Activated CD8-positive, alpha-beta memory T cell treated with anti-CD3 and anti-CD28 coated beads for 48 hours (primary cell): ENCODE data around the gene ATF6.

Experiments
- DNase-seq, 3 experiments: peaks; one replicate each; pipeline ENCODE4 v3.0.0-alpha.2; 2020; ENCODE audit warnings: low read depth in 2 of 3, low spot score in 2 of 3

Gene ATF6

GRCh38 chr1:161989108-161989507 is 223.0 kb downstream of the ATF6 start:
- no peak for DNase-seq

- no peak for DNase-seq
These were observed 223.7 kb downstream of the ATF6 start for GRCh38 chr1:161989786-161990185.

GRCh38 chr1:161993576-161993975 is 227.5 kb downstream of the ATF6 start:
- no peak for DNase-seq

- no peak for DNase-seq
These were observed 228.1 kb downstream of the ATF6 start for GRCh38 chr1:161994175-161994668.

GRCh38 chr1:161997152-161997551 is 231.0 kb downstream of the ATF6 start:
- DNase-seq: no peak

- no peak for DNase-seq
These were observed 232.7 kb downstream of the ATF6 start for GRCh38 chr1:161998811-161999210.

GRCh38 chr1:161999301-162000052 is 233.4 kb downstream of the ATF6 start:
- DNase-seq: no peak

GRCh38 chr1:162000053-162000420 is 233.9 kb downstream of the ATF6 start:
- no peak for DNase-seq

- DNase-seq: no peak
These were observed 237.1 kb downstream of the ATF6 start for GRCh38 chr1:162003061-162003829.

GRCh38 chr1:162003830-162004215 is 237.7 kb downstream of the ATF6 start:
- DNase-seq: no peak

- DNase-seq: no peak
These were observed 238.4 kb downstream of the ATF6 start for GRCh38 chr1:162004441-162004950.

- no peak for DNase-seq
These were observed 240.0 kb downstream of the ATF6 start for GRCh38 chr1:162006081-162006480.

GRCh38 chr1:162007466-162007865 is 241.3 kb downstream of the ATF6 start:
- DNase-seq: no peak

GRCh38 chr1:162008799-162009198 is 242.7 kb downstream of the ATF6 start:
- no peak for DNase-seq

- DNase-seq: no peak
These were observed 243.5 kb downstream of the ATF6 start for GRCh38 chr1:162009501-162010174.

- no peak for DNase-seq
These were observed 244.0 kb downstream of the ATF6 start for GRCh38 chr1:162010175-162010506.

GRCh38 chr1:162011337-162012012 is 245.4 kb downstream of the ATF6 start:
- no peak for DNase-seq

- no peak for DNase-seq
These were observed 247.2 kb downstream of the ATF6 start for GRCh38 chr1:162013289-162013688.
